ENCODE measurements around the gene IGFALS. TPM values are rescaled to one million over a fixed set of nuclear protein-coding genes. Genes with fewer than 3 reads are reported as not detected.

IGFALS gene
- total RNA-seq, 1 donor from 2014 or later: 0.19 TPM

- intact Hi-C loops (cut with DNase I): no loop called here
- DNase-seq (ENCODE audit: low spot score): no peak
Measured at GRCh38 chr16:1791943-1792812, 1.3 kb downstream of the IGFALS start.

GRCh38 chr16:1791256-1791942, 2.1 kb downstream of the IGFALS start:
- intact Hi-C loops (cut with DNase I): no loop called here

GRCh38 chr16:1790611-1791255, 2.8 kb downstream of the IGFALS start:
- DNase-seq (ENCODE audit: low spot score): no peak
- intact Hi-C loops (cut with DNase I): no loop called here

More at GRCh38 chr16:1791256-1791942, 2.1 kb downstream of the IGFALS start:
- no peak for DNase-seq (ENCODE audit: low spot score)

- intact Hi-C loops (cut with DNase I): no loop called here
- DNase-seq (ENCODE audit: low spot score): no peak
Measured at GRCh38 chr16:1790261-1790610, 3.3 kb downstream of the IGFALS start.

GRCh38 chr16:1789643-1790045, 3.9 kb downstream of the IGFALS start:
- intact Hi-C loops (cut with DNase I): loop anchor here (5.0 kb wide), 1 partner anchor 33 kb away; no protein-coding TSS in a partner anchor
- DNase-seq (ENCODE audit: low spot score): no peak

- intact Hi-C loops (cut with DNase I): loop anchor here (5.0 kb wide), 1 partner anchor 34 kb away; no protein-coding TSS in a partner anchor
- peak; percentile 75 for DNase-seq (ENCODE audit: low spot score)
Measured at GRCh38 chr16:1788708-1789100, 4.8 kb downstream of the IGFALS start.

GRCh38 chr16:1788095-1788707, 5.3 kb downstream of the IGFALS start:
- DNase-seq (ENCODE audit: low spot score): peak; percentile 65
- intact Hi-C loops (cut with DNase I): loop anchor here (5.0 kb wide), 1 partner anchor 34 kb away; no protein-coding TSS in a partner anchor

GRCh38 chr16:1787322-1788094, 6.0 kb downstream of the IGFALS start:
- DNase-seq (ENCODE audit: low spot score): peak; percentile 59
- intact Hi-C loops (cut with DNase I): loop anchor here (5.0 kb wide), 1 partner anchor 35 kb away; no protein-coding TSS in a partner anchor

- intact Hi-C loops (cut with DNase I): loop anchor here (5.0 kb wide), 1 partner anchor 35 kb away; no protein-coding TSS in a partner anchor
- DNase-seq (ENCODE audit: low spot score): no peak
Measured at GRCh38 chr16:1787056-1787321, 6.5 kb downstream of the IGFALS start.

- no peak for DNase-seq (ENCODE audit: low spot score)
- intact Hi-C loops (cut with DNase I): loop anchor here (5.0 kb wide), 1 partner anchor 36 kb away; no protein-coding TSS in a partner anchor
Measured at GRCh38 chr16:1786242-1787055, 7.1 kb downstream of the IGFALS start.

GRCh38 chr16:1785846-1786170, 7.7 kb downstream of the IGFALS start:
- intact Hi-C loops (cut with DNase I): loop anchor here (5.0 kb wide), 1 partner anchor 36 kb away; no protein-coding TSS in a partner anchor
- DNase-seq (ENCODE audit: low spot score): no peak

- no peak for DNase-seq (ENCODE audit: low spot score)
- intact Hi-C loops (cut with DNase I): loop anchor here (5.0 kb wide), 2 partner anchors 37 to 157 kb away; partner anchors contain the start of gene MSRB1
Measured at GRCh38 chr16:1784977-1785845, 8.3 kb downstream of the IGFALS start.

GRCh38 chr16:1782408-1783264, 10.9 kb downstream of the IGFALS start, which contains the start of the genes NUBP2 and SPSB3:
NUBP2 (plus strand) TSS chr16:1782960; CDS start chr16:1783021, 61 bp downstream.
SPSB3 (minus strand) TSS chr16:1782571; CDS start chr16:1781483, 1,088 bp downstream.
- intact Hi-C loops (cut with DNase I): loop anchor here (5.0 kb wide), 1 partner anchor 160 kb away; the partner anchor contains the start of gene MSRB1
- peak; percentile 100 for DNase-seq (ENCODE audit: low spot score)

- intact Hi-C loops (cut with DNase I): loop anchor here (5.0 kb wide), 1 partner anchor 160 kb away; the partner anchor contains the start of gene MSRB1
- DNase-seq (ENCODE audit: low spot score): no peak
Measured at GRCh38 chr16:1781758-1782407, 11.6 kb downstream of the IGFALS start.

GRCh38 chr16:1781254-1781653, 12.3 kb downstream of the IGFALS start:
- intact Hi-C loops (cut with DNase I): loop anchor here (5.0 kb wide), 1 partner anchor 161 kb away; the partner anchor contains the start of gene MSRB1
- no peak for DNase-seq (ENCODE audit: low spot score)
